DMS153 treated with DMSO at 0.1 percent for 48 hours (cell line): ENCODE data around the gene ARID3C.

Experiments
- DNase-seq: peaks from one replicate; lab custom pipeline; 2025; ENCODE audit not compliant: unreplicated experiment; lab: John Stamatoyannopoulos, UW

ARID3C gene

DNA sequence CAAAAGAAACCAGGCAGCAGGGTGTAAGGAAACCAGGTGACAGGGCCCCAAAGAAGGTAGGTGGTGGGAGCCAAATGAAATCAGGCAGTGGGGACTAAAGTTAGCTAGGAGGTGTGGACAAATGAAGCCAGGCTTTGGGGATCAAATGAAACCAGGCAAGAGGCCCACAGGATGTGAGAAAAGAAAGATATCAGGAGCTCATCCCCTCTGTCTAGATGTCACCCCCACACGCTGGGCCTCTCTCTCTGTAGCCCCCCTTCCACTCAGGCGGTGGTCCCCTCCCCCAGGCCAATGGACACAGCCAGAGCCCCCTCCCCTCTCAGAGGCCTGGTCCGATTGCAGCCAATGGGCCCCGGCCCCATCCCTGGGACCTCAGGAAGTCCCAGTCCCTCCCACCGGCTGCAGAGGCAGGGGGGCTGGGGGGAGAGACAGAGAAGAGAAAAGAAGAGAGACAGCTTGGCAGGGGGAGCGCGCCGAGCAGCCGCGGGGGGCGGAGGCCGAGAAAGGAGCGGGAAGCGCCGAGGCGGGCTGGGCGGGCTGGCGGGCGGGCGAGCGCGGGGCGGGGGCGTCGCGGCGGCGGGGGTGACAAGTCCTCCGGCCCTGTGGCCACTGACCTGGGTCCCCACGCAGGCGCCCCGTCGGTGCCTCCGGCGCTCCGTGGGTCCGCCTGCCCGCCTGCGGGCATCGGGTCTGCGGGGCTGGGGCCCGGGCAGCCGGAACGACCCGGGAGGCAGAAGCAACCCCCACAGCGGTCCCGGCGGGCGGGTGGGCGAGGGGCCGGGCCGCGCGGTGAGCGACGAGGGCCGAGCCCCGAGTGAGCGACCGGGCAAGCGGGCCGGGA is 51.2 kb downstream of the ARID3C start:
- no peak for DNase-seq

DNA sequence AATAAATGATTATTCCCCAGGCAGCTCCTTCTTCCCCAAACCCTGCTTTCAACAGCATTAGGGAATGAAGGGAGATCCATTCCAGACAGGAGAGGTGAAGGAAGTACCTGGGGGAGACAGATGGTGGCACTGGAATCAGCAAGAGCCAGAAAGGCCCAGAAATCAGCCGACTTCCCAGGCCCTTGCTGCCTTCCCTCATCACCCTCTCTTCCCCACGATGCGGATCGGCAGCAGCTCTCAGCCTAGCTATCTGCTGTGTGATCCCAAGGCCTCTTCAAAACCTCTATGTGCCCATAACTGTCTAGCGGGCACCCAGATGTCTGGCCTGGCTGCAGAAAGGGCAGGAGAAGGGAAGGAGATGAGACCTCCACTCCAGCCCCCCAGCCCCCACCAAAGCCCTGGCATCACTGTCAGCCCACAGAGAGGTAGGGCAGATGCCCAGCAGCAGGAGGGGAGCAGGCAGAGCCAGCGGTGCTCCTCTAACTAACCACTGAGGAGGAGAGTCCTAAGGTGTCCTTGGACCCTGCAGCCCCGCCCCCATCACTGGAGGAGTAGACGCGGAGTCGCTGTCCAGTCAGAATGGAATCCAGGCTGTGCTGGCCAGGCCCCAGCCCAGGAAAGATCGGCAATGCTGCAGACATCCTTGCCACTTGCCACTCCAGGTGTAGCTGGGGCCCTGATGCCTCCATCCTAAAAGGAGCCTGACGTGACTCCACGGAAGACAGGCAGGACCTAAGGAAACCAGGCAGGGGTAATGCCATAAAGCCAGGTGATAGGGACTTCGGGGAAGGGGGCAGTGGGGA is 52.1 kb downstream of the ARID3C start:
- DNase-seq, result no peak

DNA sequence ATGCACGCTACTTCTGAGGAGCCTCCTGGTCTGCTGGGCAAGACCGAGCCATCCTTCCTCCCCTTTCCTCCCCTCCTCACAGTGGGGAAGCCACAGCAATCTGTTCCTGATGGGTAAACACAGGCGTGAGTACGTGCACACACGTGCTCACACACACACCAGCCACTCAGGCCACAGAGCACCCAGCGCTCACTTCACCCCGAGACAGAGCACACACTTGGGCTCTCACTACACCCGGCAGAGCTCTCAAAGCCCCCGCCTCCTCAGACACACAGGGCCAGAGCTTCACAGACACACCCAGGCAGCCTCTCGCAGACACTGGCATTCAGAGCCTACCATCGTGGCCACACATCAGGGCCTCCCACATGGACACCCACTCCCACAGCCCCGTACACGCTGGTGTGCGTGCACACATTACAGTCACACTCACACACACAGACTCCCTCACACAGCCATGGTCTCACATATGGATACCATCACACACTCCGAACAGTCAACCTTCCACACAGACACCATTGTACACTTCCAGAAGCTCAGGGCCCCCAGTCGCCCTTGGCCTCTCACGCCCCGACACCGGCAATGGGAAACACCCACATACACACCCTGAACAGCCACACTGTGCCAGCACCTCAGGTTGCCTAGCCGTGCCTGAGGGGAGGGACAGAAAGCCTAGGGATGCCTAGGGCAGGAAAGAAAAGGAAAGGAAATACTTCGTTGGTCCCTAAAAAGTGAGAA is 52.8 kb downstream of the ARID3C start:
- DNase-seq, result no peak

DNA sequence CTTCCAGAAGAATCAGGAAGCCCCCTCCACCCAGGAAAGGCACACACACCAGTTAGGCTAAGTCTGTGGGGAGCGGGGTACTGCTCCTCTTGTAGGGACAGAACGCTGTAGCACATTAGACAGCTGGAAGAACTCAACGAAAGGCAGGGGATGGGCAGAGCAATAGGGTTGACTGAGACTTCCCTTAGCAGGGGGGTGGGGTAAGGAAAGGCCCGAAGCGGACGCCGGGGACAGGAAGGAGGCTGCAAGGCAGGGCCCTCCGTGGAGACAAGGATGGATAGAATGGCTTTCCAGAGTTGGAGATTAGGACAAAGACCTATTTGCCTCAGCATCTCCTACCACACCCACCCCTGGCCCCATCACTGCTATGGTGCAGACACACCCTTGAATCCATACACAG is 53.6 kb downstream of the ARID3C start:
- DNase-seq, result no peak

DNA sequence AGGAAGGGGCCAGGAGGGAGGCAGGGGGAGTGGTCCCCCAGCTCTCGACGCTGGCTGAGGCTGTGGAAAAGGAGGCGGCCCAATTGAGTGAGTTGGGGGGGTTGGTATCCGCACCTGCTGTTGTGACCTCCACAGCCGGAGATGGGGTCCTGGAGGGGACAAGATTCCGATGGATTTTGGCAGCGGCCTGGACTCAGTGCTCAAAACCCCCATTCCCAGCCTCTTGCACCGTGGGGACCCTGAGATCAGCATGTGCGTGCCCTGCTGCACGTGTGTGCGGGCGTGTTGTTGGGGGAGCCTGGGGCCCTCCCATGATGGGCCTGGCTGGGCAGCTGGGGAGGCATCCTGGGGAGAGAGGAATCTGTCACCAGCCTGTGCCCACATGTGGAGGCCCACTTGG is 54.3 kb downstream of the ARID3C start:
- no peak for DNase-seq

DNA sequence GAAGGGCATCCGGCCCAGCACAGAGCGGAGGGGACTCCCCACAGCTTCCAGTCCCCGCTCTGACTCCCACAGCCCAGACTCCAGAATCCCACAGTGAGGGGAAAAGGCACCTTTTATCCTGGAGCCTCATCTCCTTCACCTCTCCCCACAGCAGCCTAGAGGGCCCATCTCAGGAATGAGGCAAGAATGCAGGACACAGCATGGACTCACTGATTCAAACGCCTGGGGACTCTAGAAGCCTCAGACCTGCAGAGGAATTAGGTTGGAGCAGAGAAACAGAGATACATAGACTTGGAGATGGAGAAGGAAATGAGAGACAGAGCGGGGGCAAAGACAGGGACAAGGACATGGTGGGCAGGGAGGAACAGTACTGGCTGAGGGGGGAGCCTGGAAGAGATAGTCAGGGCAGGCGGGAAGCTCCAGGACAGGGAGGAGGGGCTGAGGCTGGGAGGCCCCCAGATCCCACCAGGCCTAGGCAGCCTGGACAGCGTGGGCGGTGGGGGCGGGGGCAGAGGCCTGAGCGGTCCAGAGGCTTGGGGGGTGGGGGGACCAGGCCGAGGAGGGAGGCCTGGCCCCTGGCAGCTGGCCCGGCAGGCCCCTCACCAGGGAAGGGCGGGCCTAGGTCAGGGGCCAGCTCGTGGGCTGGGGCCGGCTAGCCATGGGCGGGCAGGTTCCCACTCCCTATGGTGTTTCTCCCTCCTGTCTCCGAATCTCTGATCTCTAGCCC is 55.1 kb downstream of the ARID3C start:
- DNase-seq, result no peak

DNA sequence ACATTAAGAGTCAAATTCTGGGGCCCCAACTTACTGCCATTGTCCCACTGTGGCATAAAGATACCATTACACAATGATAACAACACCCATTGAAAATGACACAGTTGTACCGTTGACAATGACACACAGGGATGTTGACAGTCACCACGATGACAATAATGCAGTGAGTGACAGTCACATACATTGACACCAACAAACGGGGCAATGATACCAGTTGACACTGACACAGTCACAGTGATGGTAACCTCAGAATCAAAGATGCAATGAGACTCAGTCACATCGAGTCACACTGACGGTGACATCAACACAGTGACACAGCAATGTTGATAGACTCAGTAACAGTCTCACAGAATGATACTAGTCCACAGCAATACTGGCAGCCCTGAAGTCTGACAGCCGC is 56.2 kb downstream of the ARID3C start:
- DNase-seq, result no peak

DNA sequence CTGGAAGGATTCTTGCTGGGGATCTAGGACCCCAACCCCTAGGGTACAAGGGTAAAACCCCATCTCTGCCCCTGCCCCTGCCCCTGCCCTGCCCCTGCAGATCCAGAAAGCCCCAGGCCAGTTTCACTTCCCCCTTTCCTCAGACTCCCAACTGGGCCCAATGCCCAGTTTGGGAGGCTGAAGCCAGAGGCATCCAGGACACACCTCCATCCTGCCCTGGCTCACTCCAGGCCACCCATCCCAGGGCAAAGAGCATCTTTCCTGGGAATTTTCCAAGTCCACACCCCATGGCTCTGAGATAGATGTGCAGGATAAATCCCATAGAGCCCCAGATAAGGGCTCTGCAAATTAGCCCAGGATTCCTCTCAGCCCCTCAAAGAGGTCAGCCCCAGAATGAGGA is 56.8 kb downstream of the ARID3C start:
- no peak for DNase-seq

DNA sequence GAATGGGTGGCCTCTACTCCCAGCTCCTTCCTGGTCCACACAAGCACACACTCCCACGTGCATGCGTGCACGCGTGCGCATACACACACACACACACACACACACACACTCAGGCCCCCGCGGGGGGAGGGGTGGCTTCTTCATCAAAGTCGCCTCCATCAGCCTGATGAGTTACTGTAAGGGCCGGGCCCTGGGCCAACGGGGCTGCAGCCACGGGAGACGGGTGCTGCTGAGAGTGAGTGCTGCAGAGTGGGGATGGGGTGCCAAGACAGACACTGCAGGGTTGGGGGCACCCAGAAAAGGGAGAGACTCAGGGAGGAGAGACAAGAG is 57.4 kb downstream of the ARID3C start:
- DNase-seq, result no peak
